ENCODE results near the gene SERPINF2.
"Not testable (repeated sequence)": the region's sequence is repeated elsewhere in the genome, so short reads cannot be mapped to it uniquely, and the experiment has no call there.

SERPINF2 gene

GRCh38 chr17:1737531-1738291 is 5.0 kb upstream of the SERPINF2 start:
- Histone ChIP-seq H3K36me3 (ENCODE audit: insufficient read depth, low read length) (no peaks in the 10 kb centered on the region), H3K27ac (no peak overlapping the region)
- no peak for DNase-seq (ENCODE audit: low read depth, low spot score)

DNA sequence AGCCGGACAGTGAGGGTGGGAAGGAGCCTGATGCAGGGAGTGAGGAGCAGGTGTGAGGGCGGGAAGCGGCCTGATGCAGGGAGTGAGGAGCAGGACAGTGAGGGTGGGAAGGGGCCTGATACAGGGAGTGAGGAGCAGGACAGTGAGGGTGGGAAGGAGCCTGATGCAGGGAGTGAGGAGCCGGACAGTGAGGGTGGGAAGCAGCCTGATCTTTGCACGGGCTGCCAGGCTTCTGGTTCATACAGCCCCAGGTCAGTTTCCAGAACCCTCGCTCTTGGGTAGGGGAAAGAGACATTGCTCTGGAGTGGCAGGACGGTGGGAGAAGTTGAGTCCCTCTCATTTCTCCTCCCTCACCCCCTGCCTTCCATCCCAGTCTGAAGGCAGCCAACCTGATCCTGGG is 772 bp upstream of the SERPINF2 start:
- not testable (repeated sequence) for H3K9ac ChIP-seq (ENCODE audit: insufficient read length); H3K27ac ChIP-seq; H3K9me3 ChIP-seq (ENCODE audit: low read depth, low read length); H3K4me3 ChIP-seq; H3K36me3 ChIP-seq (ENCODE audit: insufficient read depth, low read length); DNase-seq (ENCODE audit: low read depth, low spot score)

More at GRCh38 chr17:1737531-1738291, 5.0 kb upstream of the SERPINF2 start:
- no peaks in the 10 kb centered on the region for H3K9me3 ChIP-seq (ENCODE audit: low read depth, low read length)
- H3K9ac ChIP-seq (ENCODE audit: insufficient read length) = no peak overlapping the region
- H3K4me3 ChIP-seq = no peak overlapping the region
- TF ChIP-seq POLR2AphosphoS5 (IDR thresholded peaks at IDR 0.05; ENCODE audit: borderline replicate concordance, low read depth, low read length) (no peak), EZH2 (IDR thresholded peaks at IDR 0.05) (no peak), FOXP2 (optimal IDR thresholded peaks at IDR 0.05; ENCODE audit: control extremely low read depth, extremely low read length, insufficient read depth) (no peak)

GRCh38 chr17:1743088-1743439 is 393 bp downstream of the SERPINF2 start:
- H3K9me3 ChIP-seq (ENCODE audit: low read depth, low read length) = no peaks in the 10 kb centered on the region
- H3K4me3 ChIP-seq = no peak overlapping the region
- no peak overlapping the region for H3K9ac ChIP-seq (ENCODE audit: insufficient read length)
- no peak for DNase-seq (ENCODE audit: low read depth, low spot score)
- H3K27ac ChIP-seq = no peak overlapping the region
- no peaks in the 10 kb centered on the region for H3K36me3 ChIP-seq (ENCODE audit: insufficient read depth, low read length)
- TF ChIP-seq POLR2AphosphoS5 (IDR thresholded peaks at IDR 0.05; ENCODE audit: borderline replicate concordance, low read depth, low read length) (no peak), FOXP2 (optimal IDR thresholded peaks at IDR 0.05; ENCODE audit: control extremely low read depth, extremely low read length, insufficient read depth) (no peak), EZH2 (IDR thresholded peaks at IDR 0.05) (no peak)

- no peak overlapping the region for H3K4me3 ChIP-seq
- no peak for TF ChIP-seq FOXP2 (optimal IDR thresholded peaks at IDR 0.05; ENCODE audit: control extremely low read depth, extremely low read length, insufficient read depth)
Measured at GRCh38 chr17:1744551-1745512, 2.2 kb downstream of the SERPINF2 start.

GRCh38 chr17:1745513-1746020 is 2.9 kb downstream of the SERPINF2 start:
- no peaks in the 10 kb centered on the region for H3K36me3 ChIP-seq (ENCODE audit: insufficient read depth, low read length)
- H3K9me3 ChIP-seq (ENCODE audit: low read depth, low read length) = no peaks in the 10 kb centered on the region
- no peak overlapping the region for H3K27ac ChIP-seq
- no peak overlapping the region for H3K4me3 ChIP-seq
- TF ChIP-seq POLR2AphosphoS5 (IDR thresholded peaks at IDR 0.05; ENCODE audit: borderline replicate concordance, low read depth, low read length) (no peak), EZH2 (IDR thresholded peaks at IDR 0.05) (no peak), FOXP2 (optimal IDR thresholded peaks at IDR 0.05; ENCODE audit: control extremely low read depth, extremely low read length, insufficient read depth) (no peak)
- no peak overlapping the region for H3K9ac ChIP-seq (ENCODE audit: insufficient read length)
- no peak for DNase-seq (ENCODE audit: low read depth, low spot score)

More at GRCh38 chr17:1744551-1745512, 2.2 kb downstream of the SERPINF2 start:
- Histone ChIP-seq H3K9ac (ENCODE audit: insufficient read length) (no peak overlapping the region), H3K9me3 (ENCODE audit: low read depth, low read length) (no peaks in the 10 kb centered on the region), H3K36me3 (ENCODE audit: insufficient read depth, low read length) (no peaks in the 10 kb centered on the region), H3K27ac (no peak overlapping the region)
- DNase-seq (ENCODE audit: low read depth, low spot score) = no peak

DNA sequence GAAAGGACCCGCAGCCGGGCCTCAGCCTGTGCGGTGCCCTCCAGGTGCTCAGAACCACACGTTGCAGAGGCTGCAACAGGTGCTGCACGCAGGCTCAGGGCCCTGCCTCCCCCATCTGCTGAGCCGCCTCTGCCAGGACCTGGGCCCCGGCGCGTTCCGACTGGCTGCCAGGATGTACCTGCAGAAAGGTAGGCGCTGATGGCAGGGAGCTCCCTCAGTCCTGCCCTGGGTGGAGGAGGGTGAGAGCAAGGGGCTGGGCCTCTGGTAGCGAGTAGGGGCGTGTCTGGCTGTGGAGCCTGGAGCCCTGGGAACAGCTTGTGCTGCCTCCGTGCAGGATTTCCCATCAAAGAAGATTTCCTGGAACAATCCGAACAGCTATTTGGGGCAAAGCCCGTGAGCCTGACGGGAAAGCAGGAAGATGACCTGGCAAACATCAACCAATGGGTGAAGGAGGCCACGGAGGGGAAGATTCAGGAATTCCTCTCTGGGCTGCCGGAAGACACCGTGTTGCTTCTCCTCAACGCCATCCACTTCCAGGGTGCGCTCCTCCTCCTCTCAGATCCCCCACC is 4.4 kb downstream of the SERPINF2 start:
- DNase-seq (ENCODE audit: low read depth, low spot score) = no peak
- H3K9me3 ChIP-seq (ENCODE audit: low read depth, low read length) = no peaks in the 10 kb centered on the region
- TF ChIP-seq FOXP2 (optimal IDR thresholded peaks at IDR 0.05; ENCODE audit: control extremely low read depth, extremely low read length, insufficient read depth) (no peak), POLR2AphosphoS5 (IDR thresholded peaks at IDR 0.05; ENCODE audit: borderline replicate concordance, low read depth, low read length) (no peak), EZH2 (IDR thresholded peaks at IDR 0.05) (no peak)

GRCh38 chr17:1750628-1751027 is 8.0 kb downstream of the SERPINF2 start:
- no peak for DNase-seq (ENCODE audit: low read depth, low spot score)
- no peak overlapping the region for H3K9ac ChIP-seq (ENCODE audit: insufficient read length)
- no peaks in the 10 kb centered on the region for H3K36me3 ChIP-seq (ENCODE audit: insufficient read depth, low read length)
- no peak overlapping the region for H3K4me3 ChIP-seq
- no peaks in the 10 kb centered on the region for H3K9me3 ChIP-seq (ENCODE audit: low read depth, low read length)
- H3K27ac ChIP-seq = no peak overlapping the region
- no peak for TF ChIP-seq EZH2 (IDR thresholded peaks at IDR 0.05)
- TF ChIP-seq FOXP2 (optimal IDR thresholded peaks at IDR 0.05; ENCODE audit: control extremely low read depth, extremely low read length, insufficient read depth) = no peak
- TF ChIP-seq POLR2AphosphoS5 (IDR thresholded peaks at IDR 0.05; ENCODE audit: borderline replicate concordance, low read depth, low read length) = no peak

More for the DNA sequence above, 4.4 kb downstream of the SERPINF2 start:
- Histone ChIP-seq H3K9ac (ENCODE audit: insufficient read length) (no peak overlapping the region), H3K36me3 (ENCODE audit: insufficient read depth, low read length) (no peaks in the 10 kb centered on the region), H3K27ac (no peak overlapping the region), H3K4me3 (no peak overlapping the region)
